MM.1S (cell line): ENCODE measurements around the gene ADAM11.

Experiments
- EZH2 ChIP-seq: fragments of 300-600 bp; sonication (generic); optimal IDR thresholded peaks from 2 replicates; pipeline ENCODE3; 2017; ENCODE audit warnings: low read depth, mild to moderate bottlenecking, antibody characterized with exemption, low read length, mixed read lengths
- TF ChIP-seq, protein P1 (sequence below): fragments of 300-600 bp; sonication (generic); IDR thresholded peaks from 2 replicates; pipeline ENCODE4 v1.5.1; 2016; ENCODE audit warnings: antibody characterized with exemption, low read length, mixed read lengths

DNA sequence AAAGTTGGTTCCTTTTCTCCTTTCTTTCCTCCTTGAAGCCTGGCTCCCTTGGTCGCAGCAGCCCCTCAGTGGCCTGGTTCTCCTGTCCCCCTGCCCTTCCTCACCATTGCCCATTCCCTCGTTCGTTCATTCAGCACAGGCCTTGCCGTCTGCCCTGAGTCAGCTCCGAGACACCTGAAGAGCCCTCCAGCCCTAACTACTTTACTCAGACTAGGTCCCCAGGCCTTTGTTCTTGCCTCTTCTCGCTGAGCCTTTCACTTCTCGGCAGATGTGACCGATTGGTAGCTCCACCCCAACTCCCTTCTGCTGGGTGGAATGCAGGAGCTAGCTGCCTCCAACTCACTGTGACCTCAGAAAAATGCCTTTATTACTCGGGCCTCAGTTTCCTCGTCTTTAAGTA lies 7.0 kb upstream of the ADAM11 start:
- TF ChIP-seq, protein P1, sequence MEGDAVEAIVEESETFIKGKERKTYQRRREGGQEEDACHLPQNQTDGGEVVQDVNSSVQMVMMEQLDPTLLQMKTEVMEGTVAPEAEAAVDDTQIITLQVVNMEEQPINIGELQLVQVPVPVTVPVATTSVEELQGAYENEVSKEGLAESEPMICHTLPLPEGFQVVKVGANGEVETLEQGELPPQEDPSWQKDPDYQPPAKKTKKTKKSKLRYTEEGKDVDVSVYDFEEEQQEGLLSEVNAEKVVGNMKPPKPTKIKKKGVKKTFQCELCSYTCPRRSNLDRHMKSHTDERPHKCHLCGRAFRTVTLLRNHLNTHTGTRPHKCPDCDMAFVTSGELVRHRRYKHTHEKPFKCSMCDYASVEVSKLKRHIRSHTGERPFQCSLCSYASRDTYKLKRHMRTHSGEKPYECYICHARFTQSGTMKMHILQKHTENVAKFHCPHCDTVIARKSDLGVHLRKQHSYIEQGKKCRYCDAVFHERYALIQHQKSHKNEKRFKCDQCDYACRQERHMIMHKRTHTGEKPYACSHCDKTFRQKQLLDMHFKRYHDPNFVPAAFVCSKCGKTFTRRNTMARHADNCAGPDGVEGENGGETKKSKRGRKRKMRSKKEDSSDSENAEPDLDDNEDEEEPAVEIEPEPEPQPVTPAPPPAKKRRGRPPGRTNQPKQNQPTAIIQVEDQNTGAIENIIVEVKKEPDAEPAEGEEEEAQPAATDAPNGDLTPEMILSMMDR: no peak
- TF ChIP-seq EZH2: no peak
